ENCODE measurements around the gene ANKRD6.

ANKRD6 gene

DNA sequence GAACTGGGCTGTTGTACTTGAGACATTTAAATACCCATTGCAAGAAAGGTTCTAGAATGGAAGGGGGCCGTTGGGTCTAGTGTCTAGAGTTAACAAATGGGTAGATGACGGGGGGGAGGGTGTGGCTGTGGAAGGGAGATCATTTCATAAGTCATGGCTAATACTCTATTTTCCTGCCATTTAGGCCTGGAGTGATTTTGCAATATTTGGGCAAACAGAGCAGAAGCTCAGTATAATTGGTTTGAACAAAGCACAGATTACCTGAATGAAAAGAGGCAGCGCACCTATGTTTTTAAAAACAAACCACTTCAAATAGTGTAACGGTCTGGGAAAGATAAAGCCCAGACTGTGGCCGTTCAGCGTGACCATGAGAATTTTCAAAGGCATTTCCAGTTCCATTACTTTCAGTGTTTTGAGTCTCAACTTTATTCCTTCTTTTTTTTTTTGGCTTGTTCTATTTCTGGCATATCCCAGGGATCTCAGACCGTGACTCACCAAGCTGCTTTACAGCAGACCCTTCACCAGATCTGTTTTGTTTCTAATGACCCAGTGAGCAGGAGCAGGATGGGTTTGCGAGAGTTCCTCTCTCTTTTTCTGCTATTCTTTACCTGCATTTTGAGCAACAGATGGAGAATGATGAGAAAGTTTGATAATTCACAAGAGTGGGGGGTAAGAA lies 131.9 kb downstream of the ANKRD6 start:
- no peak for DNase-seq (ENCODE audit: low read depth)

DNA sequence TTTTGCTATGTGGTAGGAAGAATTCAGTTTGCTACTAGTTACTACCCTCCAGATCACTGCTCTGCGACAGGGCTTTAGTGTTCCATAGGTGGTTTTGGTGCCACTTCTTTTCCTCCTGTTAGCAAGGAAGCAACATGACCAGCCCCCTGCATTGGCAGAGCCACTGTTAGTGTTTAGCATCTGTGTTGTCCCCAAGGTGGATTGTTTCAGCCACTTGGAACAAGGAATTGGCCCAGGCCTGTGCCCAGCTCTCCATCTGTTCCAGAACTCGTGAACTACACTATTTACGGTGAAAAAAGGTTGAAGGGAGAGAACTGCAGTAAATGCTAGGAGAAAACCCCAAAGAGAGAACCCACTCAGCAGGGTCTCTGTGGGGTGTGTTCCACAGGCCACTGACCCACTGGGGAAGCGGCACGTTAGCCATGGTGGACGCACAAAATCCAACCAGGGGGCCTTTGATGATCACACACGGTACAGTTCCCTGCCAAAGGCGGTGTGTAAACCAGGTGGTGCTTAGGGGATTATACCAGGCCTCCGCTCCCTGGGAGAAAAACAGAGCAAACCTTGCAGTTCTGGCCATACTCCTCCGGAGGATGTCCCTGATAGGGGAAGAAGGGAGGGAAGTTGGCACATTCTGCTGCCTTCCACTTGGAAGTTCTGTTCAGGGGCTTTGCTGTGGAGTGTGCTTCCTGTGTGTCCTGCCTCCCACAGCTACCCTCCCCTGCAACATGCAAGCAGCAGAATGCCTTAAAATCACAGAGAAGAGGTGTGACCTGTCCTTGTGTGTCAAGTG lies 133.3 kb downstream of the ANKRD6 start:
- no peak for DNase-seq (ENCODE audit: low read depth)

DNA sequence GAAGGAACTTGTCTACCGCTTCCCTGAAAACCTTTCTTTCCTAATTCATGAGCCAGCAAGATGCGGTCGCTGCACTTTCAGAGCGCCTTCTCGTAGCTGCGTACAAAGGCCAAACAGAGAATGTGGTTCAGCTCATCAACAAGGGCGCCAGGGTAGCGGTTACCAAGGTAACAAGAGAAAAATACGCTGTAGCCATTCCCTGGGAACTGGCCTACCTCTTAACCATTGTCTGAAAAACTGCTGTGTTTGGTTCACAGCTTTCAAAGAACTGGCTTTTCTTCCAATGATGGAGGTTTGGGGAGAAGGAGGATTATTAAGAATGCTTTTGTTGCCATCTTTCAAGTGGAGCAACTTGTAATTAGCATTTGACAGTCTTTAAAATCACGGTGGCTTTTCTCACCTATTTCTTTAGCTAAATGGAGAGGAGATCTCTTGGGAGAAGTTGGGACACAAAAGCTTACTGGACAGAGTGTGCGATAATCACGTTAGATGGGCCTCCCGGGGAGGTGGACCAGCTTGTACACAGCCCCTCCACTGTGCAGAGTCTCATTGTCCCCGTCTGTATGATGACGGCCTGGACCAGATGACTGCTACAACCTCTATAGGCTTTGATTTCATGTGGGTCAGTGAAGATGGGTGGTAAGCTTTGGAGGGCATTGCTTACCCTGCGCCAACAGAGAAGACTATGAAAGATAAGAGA lies 134.1 kb downstream of the ANKRD6 start:
- DNase-seq (ENCODE audit: low read depth): no peak

DNA sequence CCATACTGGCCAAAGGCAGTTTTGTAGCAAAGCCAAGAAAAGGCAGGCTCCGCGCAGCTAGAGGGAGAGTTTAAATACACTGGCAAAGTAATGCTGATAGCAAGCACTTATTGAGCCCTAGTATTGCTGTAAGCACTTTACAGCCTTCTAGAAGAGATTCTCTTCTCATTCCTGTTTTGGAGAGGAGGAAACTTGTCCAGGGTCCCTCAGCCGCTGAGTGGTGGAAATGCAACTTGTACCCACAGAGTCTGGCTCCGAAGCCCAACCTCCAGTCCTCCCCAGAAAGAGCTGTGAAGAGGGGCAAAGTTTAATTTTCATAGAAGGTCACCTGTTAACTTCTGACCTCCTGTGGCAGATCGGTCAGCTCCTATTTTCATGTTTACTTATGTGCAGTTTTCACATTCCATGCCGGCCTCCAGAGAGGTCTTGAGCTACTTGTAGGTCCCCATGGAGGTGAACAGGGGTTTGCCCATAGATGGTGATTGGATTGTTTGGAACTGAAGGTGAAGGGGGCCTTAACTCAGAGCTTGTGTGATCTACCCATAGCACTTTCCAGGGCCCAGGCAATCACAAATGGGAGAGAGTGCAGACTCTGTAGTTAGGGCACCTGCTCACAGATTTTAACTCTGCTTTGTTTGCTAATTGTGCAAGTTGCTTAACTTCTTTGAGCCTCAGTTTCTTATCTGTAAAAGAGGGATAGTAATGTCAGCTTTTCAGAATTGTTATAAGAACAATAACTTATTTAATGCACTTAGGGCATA lies 134.9 kb downstream of the ANKRD6 start:
- DNase-seq (ENCODE audit: low read depth): no peak

DNA sequence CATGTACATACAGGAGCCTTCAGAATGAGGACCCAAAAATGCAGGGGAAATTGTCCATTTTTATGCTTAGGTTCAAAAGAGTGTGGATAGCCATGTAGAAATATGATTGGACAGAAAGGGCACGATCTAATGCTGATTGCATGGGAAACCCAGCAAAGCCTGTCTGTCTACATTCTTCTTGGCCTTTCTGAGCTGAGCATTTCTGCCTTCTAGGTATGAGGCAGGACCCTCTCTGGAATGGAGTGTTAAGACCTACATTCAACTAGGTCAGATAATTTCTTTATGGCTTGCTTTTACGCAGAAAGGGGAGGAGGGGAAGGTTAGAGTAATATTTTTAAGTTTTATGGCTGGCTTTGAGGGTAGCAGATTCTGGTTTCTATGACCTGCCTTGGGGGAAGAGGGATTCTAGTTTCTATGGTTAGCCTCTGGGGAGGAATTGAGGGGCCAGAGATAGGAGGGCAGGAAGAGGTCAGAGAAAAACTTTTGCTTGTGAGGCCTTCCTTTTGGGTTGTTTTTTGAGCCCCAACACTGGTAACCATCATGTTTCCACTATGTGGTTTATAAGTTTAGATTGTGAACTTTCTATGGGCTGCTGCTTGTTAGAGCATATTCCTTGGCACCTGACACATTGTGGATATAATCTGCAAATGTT lies 142.1 kb downstream of the ANKRD6 start:
- DNase-seq (ENCODE audit: low read depth): no peak

DNA sequence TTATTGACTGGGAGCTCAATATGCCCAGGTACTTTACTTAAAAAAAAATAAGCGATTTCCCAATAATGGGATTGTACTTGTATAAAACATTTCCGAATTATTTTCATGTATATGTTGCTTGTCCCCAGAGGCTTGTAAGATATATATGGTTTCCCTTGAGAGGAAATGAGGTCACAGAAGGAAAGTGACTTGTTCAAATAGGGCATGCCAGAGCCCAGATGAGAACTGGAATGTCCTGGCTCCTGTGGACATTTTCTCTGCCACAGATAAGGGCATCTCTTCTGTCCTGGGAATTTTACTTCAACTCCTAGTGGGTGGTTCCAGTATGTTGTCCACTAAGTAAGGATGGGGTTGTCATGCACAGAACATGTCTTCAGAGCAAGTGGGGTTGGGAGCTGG lies 142.6 kb downstream of the ANKRD6 start:
- DNase-seq (ENCODE audit: low read depth): no peak

DNA sequence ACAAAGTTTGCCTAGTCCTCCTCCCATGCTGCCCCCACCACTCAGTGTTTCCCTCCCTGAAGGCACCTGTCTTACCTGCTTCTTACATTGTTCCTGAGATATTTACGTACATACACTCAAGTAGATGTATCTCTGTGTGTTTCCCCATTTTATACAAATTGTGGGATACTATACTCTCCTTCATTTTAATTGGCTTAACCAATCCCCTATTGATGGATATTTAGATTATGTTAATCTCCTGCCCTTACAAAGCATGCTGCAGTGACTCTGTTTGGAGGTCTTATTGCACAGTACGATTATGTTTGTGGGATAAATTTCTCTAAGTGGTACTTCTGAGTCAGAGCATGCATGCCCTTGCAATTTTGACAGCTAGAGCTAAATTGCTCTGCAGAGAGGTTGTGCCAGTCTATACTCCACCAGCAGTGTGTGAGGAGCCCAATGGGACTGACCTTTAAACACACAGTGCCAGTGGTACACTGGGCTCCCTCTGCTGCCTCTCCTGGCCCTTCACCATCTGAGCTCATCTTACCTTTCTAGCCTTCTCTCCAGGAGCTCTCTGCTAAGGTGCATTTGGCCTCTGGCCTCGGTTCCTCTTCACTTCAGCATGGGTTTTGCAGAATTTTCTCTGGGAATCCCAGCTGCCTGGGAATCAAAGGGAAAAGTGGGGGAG lies 148.2 kb downstream of the ANKRD6 start:
- DNase-seq (ENCODE audit: low read depth): no peak

DNA sequence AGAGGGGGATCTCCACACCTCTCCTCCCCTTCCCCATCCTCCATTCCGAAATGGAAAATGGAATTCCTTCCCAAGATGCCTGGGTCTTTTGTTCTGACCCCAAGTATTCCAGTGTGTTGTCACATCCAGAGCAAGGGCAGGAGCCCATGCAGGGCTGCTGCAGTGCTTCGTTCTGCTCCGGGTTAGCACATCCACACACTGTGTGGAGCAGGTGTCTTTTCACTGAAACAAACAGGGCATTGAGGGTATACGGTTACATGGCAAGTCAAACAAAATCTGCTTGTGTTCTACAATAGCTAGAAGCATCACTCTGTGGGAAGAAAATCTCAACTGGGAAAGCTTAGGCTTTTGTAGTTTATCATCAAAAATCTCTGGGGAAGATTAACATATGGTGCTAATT lies 148.7 kb downstream of the ANKRD6 start:
- no peak for DNase-seq (ENCODE audit: low read depth)

DNA sequence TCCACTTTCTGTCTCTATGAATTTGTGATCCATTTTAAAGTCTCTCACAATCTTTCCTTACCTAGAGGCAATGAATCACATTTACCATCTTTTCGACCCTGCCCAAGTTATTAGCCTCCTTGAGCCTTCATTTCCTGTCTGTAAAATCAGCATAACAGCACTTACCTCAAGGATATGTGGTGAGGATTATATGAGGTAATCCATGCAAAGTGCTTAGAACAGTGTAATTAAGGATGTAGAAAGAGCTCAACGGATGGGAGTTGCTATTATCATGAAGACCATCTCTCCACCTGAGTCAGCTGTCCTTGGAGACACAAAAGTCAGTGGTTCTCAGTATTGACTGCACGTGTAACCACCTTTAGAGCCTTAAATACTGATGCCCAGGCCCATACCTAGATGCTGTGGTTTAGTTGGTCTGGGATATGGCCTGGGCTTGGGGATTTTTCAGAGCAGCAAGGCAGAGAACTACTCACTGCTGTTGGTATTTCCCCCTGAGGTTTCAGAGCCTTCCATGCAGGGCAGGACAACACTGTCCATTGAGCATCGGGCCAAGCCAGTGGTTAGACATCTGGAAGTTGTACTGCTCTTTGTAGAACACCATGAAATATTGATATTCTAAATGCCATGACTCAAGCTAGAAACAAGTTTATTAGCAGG lies 149.8 kb downstream of the ANKRD6 start:
- no peak for DNase-seq (ENCODE audit: low read depth)

DNA sequence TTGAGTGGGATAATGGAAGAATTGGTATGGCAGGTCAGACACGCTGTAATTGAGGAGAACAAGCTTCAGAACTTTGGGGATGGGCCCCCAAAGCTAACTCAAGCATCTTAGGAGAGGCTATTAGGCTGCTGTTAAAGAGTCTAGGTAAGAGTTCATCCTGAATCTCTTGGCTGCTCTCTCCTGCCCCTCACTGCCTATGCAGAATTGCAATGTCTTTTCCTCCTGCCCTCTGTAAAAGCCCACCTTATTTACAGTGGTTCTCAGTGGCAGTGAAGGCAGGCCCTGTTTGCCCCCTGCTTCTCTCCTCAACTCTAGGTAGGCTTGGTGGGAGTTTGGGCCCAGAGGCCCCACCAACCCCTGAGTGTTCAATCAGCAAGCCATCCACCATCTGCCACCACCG lies 150.6 kb downstream of the ANKRD6 start:
- no peak for DNase-seq (ENCODE audit: low read depth)

DNA sequence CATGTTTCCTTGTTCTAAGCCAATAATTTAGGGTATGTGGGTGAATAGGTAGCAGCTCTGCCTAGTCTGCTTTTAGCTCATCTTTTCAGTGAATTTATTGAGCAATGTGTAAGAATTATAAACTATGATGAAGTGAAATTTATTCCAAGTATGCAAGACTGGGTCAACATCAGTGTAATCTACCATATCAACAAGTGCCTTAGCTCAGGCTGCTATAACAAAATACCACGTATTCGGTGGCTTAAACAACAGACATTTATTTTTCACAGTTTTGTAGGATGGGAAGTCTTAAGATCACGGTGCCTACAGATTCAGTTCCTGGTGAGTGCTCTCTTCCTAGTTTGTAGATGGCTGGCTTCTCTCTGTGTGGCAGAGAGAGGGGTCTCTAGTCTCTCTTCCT lies 151.6 kb downstream of the ANKRD6 start:
- no peak for DNase-seq (ENCODE audit: low read depth)

DNA sequence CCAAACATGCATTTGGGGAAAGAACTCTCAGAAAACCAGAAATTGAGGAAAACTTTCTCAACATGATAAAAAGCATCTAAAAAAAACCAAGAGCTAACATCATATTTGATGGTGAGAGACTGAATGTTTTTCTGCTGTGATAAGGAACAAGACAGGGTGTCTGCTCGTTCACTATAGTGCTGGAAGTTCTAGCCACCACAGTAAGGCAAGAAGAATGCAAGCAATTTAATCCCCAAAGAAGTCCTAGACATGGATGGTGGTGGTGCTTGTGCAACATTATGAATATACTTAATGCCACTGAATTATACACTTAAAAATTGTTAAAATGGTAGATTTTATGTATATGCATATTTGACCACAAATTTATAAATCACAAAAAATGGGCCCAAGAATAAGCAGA lies 152.2 kb downstream of the ANKRD6 start:
- no peak for DNase-seq (ENCODE audit: low read depth)

DNA sequence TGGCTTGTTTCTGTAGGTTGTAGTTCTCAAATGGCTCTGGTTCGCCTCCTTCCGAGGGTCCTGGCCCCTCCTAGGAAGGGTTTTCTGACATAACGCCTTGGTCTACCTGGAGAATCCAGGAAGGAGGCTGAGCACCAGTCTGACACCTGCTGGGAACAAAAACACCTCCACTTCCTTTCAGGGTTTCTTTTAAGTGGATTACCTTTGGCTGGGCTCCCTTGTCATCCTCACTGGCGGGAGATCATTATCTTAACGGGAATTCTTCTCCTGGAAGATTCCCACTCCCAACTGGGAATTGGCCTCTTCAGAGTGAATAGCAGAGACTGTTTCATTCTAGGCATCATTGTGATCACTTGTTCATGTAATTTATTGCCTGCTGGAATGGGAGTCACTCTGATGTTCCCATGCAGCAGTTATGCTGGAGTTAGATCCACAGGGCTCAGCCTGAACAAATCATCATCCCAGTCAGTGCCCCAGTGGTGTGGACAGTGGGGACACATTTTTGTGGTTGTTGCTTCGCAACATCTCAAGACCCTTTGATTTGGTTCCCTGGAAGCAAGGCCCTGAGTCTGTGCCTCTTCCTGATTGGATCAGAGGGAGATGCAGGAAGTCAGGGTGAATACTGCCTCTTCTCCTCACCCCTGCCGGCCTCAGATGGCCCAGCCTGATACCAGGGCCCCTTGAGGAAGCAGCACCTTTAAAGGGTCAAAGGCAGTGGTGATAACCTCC lies 156.5 kb downstream of the ANKRD6 start:
- no peak for DNase-seq (ENCODE audit: low read depth)

DNA sequence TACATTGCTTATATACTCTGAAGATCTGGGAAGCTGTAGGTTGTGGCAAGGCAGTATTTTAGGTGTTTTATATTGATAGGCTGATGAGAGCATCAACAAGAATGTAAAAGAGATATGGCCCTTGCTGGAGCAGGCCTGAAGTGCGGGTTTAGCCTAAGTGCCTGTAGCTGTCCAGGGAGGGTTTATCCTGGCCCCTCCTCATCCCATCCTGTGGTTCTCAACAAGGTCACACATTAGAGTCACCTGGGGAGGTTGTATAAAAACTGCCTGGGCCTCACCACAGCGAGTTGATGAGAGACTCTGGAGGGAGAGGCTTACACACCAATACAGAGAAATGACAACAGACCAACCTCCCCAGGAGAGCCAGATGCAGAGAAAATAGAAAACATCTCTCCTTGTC lies 157.2 kb downstream of the ANKRD6 start:
- DNase-seq (ENCODE audit: low read depth): no peak

DNA sequence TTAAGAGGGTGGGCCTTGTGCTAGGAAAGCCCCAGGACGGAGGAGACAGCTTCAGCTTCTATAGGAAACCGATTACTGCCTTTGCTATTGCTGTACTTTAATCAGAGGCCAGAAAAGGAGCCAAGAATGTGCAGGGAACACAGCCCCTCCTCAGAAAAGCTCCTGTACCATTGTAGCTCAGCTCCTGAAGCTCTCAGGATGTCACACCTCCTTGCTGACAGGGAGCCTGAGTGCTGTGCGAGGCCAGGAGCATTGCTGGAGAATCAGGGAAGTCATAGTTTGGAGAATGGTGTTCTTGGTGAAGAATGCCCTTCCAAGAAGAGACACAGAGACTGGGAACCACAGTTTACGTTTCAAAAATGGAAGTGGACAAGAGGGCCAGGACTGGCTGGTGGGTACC lies 158.8 kb downstream of the ANKRD6 start:
- no peak for DNase-seq (ENCODE audit: low read depth)

DNA sequence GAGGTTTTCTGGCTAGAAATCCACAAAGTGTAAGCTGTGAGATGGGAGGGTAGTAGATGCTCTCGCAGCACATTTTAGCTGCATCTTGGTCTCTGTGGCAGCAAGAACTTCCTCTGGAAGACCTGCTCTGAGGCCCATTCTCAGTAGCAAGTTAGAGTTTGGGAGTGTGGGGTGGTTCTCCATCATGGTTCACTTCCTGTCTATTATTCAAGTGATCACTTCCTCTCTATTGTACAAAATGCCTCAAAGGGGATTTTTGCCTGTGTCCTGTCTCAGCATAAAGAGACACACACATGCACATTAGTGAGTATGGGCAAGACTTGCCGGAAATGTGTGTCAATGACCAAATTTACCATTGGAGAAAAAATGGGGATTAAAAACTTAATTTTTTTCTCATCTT lies 163.1 kb downstream of the ANKRD6 start:
- no peak for DNase-seq (ENCODE audit: low read depth)

DNA sequence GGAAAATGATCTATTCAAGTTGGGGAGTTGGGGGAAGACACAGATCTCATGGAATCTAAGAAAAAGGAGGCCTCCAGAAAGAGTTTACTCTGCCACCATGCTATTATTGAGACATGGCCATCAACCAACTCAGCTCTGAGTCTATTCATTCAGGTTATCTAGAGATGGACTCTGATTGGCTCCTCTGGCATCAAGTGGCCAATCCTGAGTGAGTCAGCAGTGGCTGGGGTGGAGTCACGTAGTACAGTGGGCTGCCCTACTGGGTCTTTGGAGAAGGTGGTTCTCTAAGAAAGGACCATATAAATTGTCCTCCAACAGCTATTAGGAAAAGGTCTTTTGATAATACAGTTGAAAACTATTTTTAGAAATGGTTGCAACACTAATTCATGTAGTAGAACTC lies 163.5 kb downstream of the ANKRD6 start:
- no peak for DNase-seq (ENCODE audit: low read depth)

DNA sequence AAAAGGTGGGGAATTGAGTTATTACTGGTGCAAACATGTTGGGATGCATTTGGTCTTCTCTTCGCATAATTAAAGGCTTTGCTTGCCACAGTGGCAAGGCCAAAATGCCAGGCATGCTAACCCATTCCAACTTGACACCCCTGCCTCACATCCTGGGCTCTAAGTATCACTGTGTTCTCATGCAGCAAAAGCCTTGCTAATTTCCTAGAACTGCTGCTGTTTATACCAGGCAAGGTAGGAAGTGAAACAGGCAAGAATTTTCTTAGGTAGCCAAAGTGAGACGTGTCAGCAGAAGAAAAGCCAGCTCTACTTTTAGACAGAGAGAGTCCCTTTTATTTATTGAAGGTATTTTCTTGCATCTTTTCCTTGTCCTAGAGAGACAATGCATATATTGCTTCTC lies 164.4 kb downstream of the ANKRD6 start:
- no peak for DNase-seq (ENCODE audit: low read depth)

DNA sequence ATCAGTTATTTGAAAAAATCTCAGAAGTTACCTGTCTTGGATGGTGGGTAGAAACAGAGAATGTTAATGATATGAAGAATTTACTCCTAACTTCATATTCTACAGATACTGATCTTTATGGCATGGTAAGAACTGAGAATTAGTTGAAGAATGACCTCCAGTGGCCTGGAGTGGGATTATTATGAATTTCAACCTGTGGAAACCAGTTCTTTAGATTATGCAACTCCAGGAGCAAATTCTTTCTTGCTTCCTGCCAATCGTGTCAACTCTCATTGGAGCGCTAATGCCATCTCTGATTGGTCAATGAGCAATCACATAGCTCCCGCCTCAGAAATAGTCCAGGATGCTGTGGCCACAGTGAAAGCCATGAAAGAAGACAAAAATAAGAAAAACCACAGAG lies 165.0 kb downstream of the ANKRD6 start:
- no peak for DNase-seq (ENCODE audit: low read depth)

DNA sequence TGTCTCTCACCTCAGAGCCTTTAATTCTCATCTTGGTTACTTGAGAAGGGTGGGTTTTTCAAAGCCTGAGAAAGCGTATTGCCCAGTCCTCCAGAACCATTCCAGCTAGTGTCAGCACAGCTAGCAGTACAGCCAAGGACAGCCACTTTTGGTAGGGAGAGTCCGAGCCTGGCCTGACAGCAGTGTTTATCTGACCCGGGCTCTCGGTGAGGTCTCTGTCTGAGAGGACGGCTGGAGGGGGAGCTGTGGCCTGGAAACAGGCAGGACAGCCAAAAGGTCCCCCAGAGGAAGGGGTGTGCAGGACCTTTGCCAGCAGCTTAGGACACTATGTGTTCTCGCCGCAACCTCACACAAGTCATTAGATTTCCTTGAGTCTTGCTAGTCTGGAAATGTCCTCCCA lies 166.8 kb downstream of the ANKRD6 start:
- no peak for DNase-seq (ENCODE audit: low read depth)

All from HS-27A (cell line).